IPS DF 19.7 (cell line): ENCODE results near the gene PRX.
"Not testable (repeated sequence)": the region's sequence is repeated elsewhere in the genome, so short reads cannot be mapped to it uniquely, and the experiment has no call there.

ENCODE experiments used
- DNase-seq: peaks from one replicate; pipeline ENCODE4 v3.0.0-alpha.2; 2013; ENCODE audit warnings: low read depth, low spot score

PRX gene

DNA sequence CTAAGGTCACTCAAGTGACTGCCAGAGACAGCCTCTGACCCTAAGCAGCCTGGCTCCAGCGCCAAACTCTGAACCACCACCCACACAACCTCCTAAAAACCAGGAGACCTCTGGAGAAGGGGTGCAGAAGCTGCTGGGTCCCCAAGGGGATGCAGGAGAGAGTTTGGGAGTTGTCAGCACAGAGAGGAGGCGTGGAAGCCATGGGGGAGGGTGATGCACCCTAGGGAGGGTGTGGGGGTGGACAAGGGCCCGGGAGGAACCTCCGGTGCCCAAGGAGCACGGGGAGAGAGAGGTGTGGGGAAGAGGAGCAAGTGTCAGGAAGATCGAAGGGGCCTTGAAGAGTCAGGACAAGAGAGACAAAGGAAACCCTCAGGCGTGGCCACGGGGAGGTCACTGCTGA lies 21.1 kb downstream of the PRX start:
- DNase-seq: no peak

DNA sequence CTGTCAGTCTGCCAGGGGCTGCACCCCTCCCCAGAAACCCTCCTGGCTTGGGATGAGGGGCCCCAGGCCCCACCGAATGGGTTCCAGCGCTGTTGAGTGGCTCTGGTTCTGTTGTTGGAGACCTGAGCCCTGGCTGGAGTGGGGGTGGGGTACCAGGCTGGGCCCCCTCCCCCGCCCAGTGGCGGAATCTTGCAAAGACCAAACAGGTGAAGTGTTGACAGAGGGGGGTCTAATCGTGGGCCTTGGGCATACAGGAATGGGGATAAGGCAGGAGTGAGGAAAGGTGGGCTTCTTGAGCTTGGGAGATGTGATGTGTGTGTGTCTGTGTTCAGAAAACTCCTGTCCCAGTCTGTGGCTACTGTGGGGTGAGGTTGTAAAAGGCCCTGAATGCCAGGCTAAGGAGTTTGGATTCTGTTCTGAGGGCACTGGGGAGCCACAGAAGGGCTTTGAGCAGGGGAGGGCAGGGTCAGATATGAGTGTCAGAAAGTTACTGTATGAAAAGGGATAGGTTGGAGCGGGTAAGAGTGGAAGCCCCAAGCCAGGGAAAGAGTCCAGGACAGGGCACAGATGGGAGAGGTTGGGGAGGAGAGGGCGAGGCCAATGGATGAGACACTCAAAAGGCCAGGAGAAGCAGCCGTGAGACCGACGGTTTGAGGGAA lies 23.0 kb downstream of the PRX start, which contains the start of gene HIPK4:
TSS of gene HIPK4 (minus strand) at position 98 of the 659 bp plus-strand sequence. CDS start 279 bp downstream, outside the sequence.
- DNase-seq: no peak

DNA sequence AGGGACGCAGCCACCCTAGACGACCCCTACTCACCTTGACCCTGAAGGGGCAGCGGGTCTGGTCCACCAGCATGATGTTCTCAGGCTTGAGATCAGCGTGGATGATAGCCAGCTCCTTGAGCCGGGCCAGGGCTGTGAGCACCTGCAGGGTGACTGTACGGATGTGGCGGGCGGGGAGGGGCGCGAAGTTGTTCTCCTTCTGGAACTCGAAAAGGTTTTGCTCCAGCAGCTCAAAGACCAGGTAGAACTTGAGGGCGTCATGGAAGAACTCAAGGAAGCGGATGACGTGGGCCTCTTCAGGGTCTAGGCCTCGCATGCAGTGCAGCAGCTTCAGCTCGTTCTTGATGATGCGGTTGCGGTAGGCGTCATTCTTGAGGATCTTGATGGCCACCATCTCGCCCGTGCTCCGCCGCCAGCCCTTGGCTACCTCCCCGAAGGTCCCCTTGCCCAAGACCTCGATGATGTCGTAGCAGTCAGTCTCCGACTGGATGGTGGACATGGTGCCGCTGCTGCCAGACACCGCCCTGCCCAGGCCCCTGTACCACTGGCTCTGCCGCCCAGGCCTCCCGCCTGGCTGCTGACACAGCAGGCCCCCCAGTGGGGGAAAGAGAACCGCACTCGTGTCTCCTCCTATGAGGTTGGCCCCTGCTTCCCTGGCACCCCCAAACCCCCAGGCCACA lies 23.6 kb downstream of the PRX start:
- DNase-seq: no peak

DNA sequence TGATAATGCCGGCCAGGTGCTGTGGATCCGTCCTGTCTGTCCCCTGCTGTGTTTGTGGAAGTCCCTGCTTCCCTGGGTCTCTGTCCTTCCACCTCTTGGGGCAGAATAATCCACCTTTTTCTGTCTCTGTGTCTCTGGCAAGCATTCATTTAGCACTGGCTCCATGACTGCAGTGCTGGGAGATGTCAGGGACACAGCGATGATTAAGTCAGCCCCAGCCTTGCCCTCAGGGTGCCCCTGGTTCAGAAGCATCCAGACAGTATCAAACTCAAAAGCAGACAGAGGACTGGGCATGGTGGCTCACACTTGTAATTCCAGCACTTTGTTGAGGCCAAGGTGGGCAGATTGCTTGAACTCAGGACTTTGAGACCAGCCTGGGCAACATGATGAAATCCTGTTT lies 24.7 kb downstream of the PRX start:
- no peak for DNase-seq

DNA sequence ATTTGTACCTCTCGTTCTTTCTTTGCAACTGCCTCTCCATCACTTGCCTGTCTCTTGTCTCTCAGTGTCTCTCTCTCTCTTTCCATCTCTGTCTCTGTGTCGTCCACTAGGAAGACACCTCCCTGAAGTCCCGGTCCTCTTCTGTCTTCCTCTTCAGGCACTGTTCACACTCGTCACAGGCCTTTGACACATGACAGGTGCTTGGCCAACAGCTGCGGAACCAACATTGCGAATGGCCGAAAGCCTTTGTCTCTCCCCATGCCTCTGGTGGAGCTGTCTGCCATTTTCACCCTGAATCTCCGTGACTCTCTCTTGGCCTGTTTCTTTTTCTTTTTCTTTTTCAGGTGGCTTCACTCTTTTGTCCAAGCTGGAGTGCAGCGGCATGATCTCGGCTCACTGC lies 26.0 kb downstream of the PRX start:
- no peak for DNase-seq

DNA sequence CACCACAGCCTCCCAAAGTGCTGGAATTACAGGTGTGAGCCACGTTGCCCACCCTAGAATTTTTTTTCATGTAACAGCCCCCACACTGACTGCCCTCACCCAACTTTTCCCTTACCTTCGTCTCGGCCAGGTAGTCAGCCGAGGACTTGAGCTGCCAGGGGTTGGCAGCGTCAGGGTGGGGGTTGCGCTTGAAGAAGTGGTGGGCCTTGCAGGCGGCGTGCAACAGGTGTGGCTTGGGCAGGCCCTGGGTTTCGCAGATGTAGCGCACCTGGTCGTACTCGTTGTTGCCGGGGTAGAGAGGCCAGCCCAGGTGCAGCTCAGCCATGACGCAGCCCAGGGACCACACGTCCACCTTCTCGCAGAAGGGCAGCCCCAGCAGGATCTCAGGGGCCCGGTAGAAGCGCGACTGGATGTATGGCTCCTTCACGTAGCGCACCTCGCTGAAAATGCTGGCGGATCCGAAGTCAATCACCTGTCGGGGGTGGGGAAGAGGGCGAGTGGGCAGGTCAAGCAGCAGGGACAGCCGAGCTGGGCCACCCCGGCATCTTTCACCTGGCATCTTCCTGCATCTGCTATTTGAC lies 29.4 kb downstream of the PRX start:
- no peak for DNase-seq

DNA sequence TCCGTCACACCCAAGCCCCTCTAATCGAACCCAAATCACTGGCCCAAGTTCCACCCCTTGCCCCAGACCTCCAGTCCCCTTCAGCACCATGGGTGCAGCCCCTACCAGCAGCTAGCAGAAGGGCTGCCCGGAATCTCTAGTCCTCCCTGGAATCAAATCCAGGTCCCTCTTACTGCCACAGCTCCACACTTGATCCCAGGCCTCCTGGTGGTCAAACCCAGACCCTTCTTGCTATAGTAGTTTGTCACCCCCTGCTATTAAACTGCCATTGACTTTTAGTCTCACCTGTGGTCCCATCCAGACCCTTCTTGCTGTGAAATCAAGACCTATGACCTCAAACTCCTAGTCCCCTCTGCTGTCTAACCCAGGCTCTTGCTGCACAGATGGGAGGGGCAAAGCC lies 31.9 kb downstream of the PRX start:
- no peak for DNase-seq

DNA sequence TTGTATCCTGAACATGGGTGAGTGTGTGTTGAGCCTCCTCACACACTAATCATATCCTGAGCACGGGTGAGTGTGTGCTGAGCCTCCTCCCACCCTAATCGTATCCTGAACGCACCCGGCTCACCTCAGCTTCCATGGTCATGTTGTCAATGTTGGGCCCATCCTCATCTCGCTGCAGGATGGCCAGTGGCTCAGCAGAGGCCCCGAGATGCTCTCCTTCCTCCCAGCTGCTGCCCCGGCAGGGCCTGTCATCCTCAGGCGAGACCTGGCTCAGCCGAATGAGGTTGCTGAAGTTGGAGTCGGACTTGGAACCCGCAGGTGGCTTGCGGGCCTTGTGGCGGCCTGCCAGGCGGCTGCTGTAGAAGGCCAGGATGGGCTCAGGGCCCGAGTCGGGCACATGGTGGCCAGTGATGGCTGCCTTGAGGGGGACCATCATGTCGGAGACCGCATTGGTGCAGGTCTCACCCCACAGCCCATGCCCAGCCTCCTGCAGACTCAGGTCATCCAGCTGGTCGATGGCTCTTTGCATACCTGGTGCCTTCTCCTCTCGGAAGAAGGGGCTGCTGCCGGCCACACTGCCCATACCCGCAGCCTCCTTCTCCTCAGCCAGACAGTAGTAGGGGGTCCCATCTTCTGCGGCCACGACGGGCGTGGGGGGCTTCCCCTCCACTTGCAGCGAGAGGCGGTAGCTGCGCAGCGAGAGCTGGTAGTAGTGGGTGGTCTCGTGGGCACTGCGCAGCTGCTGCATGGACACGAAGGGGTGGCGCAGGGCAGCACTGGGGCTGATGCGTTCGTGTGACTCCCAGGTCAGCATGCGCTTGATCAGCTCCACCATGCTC lies 32.8 kb downstream of the PRX start:
- DNase-seq: no peak

DNA sequence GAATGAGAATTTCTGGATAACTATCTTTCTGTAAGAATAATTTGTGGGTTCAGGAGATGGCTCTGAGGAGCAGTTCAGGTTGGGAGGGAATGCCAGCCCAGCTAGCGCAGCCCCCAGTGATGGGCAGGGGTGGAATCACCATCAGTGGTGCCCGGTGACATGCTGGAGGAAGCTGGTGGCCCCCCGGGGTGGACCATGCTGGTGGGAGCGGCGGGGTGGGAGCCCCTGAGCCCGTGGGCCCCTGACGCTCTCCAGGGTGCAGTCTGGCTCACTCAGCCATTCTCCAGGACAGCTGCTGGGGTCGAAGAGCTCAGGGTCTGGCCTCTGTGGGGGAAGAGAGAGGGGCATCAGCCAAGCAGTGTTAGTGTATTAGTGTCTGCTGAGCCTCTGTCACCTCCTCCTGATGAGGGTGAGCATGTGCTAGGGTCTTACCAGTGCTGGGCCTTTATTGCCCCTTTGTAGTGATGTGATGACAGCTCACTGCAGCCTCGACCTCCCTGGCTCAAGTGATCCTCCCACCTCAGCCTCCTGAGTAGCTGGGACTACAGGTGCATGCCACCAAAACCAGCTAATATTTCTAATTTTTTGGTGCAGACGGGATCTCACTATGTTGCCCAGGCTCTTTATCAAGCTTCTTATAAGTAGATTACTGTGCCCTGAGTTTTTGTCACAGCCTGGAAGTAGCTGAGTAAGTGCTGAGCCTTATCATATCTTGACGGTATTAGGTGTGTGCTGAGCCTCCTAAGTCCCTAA lies 33.6 kb downstream of the PRX start:
- DNase-seq: no peak

DNA sequence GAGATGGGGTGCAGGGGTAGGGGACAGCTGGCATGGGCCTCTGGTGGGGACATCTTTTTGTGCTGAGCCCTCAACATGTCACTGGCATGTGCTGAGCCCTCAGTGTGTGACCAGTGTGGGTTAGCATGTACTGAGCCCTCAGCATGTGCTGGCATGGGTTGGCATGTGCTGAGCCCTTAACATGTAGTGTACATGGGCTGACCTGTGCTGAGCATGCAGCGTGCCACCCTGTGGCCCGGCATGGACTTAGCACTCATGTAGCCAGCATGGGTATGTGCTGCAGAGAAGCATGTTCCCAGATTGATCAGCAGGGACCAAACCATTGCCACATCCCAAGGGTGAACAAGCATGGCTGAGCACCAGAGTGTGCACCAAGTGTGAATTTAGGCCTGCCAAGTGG lies 34.7 kb downstream of the PRX start:
- DNase-seq: no peak

DNA sequence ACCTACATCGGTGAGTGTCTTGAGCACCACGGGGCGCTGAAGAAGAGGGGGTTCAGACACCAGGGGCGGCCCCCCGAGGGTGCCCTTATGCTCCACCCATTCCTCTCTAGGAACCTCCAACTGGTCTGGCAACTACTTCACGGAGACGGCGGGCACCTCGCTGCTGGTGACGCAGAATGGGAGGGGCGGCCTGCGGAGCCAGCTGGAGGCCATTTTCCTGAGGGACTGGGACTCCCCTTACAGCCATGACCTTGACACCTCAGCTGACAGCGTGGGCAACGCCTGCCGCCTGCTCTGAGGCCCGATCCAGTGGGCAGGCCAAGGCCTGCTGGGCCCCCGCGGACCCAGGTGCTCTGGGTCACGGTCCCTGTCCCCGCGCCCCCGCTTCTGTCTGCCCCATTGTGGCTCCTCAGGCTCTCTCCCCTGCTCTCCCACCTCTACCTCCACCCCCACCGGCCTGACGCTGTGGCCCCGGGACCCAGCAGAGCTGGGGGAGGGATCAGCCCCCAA lies 35.2 kb downstream of the PRX start:
- DNase-seq: no peak

DNA sequence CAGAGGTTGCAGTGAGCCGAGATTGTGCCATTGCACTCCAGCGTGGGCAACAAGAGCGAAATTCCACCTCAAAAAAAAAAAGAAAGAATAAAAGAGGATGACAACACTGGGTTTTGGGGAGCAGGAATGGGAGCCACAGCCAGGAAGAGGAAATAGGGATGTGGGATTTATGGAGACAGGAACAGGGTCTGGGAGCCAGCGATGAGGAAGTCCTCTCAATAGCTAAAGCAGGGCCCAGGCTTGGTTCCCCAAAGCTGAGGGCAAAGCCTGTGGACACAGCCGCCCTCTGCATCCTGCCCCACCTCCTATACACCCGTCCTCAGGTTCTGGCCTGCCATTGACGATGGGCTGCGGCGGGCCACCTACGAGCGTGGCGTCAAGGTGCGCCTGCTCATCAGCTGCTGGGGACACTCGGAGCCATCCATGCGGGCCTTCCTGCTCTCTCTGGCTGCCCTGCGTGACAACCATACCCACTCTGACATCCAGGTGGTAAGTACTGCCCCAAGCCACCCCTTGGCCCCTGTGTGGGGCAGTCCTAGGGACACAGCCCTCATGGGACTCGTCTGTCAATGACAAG lies 36.8 kb downstream of the PRX start:
- DNase-seq: no peak

DNA sequence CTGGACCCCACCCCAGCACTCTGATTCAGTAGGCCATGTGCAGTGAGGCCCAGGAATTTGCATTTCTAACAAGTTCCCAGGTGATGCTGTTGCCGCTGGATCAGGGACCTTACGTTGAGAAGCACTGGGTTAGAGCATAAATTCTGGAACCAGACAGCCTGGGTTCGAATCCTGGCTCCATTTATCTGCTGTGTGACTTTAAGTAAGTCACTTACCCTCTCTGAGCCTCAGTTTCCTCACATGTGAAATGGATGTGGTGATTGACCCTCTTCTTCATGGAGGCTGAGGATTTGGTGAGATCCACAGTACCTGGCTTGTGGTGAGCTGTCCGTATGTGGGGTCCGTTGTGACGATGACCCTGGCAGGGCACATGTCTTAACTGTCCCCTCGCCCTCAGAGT lies 39.1 kb downstream of the PRX start:
- DNase-seq: no peak

DNA sequence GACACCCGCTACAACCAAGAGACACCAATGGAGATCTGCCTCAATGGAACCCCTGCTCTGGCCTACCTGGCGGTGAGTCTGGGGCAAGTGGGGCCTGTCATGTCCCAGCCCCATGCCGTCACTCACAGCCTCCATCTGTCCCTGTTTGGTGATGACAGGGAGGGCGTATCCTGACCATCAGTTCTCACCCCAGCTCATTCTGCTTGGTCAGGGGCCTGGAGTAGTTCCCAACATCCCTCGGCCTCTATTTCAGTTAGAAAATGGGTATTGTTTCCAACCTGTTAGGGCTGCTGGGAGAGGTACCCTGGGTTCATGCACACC lies 41.4 kb downstream of the PRX start:
- DNase-seq: no peak

DNA sequence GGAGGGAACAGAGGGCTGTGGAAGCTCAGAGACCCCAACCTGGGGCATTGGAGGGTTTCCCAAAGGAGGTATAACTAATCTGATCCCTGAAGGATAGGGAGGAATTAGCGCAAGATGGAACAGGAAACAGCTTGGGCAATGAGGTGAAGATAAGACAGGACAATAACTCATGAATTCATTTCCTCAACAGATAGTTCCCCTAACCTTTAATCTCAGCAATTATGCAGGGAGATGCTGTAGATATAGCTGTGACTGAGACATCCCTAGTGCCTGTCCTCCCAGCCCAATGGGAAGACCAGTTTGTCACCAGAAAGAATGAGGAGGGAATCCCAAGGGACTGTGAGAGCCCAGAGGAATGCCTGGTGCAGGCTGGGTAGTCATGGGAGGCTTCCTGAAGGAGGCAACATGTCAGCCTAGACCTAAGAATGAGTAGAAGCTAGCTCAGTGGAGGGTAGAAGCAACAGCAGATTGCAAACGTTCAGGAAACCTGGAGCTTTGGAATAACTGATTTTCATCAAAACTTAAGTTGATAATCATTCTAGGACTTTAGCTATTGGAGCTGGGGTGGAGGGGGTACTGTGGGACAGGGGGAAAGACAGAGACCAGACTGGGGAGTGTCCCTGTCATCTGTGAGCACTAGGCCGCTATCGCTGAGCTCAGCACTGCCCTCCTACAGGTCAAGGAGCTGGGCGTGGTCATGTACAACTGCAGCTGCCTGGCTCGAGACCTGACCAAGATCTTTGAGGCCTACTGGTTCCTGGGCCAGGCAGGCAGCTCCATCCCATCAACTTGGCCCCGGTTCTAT lies 42.0 kb downstream of the PRX start:
- DNase-seq: no peak

DNA sequence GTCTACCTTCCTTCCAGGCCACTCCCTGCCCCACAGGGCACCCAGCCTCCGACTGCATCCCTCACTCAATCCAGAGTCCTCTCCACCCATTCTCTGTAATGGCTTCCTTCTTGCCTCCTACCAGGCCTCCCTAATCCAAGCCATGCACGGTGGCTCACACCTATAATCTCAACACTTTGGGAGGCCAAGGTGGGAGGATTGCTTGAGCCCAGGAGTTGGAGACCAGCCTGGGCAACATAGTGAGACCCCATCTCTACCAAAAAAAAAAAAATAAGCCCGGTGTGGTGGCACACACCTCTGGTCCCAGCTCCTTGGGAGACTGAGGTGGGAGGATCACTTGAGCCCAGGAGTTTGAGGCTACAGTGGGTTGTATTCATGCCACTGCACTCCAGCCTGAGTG lies 42.9 kb downstream of the PRX start:
- DNase-seq: not testable (repeated sequence)

DNA sequence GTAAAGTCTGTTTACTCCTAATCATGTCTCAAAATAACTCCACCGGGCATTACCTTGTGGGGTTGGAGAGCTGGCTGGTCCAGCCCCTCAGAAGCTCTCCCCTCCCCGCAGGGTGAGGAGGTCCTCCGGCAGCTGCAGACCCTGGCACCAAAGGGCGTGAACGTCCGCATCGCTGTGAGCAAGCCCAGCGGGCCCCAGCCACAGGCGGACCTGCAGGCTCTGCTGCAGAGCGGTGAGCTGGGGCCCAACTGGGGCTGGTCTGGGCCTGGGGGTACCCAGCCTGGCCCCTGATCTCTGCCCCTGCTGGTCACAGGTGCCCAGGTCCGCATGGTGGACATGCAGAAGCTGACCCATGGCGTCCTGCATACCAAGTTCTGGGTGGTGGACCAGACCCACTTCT lies 43.4 kb downstream of the PRX start:
- no peak for DNase-seq

DNA sequence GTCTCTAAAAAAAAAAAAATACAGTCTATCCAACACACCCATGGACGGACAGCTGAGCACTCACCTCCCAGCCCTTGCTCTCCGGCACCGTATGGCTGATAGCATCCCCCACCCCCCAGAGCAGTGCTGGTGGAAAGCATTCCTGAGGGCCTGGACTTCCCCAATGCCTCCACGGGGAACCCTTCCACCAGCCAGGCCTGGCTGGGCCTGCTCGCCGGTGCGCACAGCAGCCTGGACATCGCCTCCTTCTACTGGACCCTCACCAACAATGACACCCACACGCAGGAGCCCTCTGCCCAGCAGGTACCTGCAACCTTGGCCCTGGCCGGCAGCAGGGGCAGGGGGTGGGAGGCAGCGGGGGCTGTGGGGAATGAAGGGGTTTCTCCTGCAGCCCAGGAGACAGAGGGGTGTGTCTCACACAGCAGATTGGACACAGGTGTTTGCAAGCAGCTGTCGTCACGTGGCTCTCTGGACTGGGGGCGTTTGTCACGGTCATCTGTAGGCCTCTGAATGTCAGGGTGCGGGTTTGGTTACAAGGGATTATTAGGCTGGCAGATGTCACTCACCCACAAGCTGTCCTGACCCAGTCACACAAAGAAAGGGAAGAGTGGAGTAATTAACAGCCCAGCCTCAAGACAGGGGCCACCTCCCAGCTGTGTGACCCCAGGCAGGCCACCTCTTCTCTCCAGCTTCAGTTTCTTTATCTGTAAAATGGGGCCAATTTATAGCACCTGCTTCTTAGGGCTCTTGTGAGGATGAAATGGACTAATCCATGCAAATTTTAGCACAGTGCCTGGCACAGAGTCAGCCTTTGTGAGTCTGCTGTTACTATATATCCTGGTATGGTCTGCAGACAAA lies 45.4 kb downstream of the PRX start:
- DNase-seq: no peak
